ENCODE measurements around the gene ZNF124.
A peak's percentile ranks its signal among the peaks of the same experiment; 100 is the strongest.

The ZNF124 gene

GRCh38 chr1:247210376-247211117 is 38.7 kb upstream of the ZNF124 start:
- peak; percentile 96 for DNase-seq (ENCODE audit: low spot score)
- no peak for TF ChIP-seq CTCF (IDR thresholded peaks at IDR 0.05; ENCODE audit: extremely low read depth, missing control alignments)

DNA sequence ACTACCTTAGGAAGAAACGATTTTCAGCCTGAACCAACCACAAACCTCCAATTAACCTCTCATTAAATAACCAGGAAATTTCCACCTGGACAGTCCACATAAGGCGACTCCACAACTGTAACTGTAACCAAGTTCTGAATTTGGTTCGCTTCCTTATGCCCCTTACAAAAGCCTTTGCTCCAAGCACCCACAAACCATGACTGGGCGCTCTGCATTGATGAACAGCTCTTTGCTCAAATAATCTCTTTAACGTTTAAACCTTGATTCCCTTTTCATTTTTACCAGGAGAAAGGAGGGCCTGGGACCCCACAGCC is 38.2 kb upstream of the ZNF124 start:
- no peak for DNase-seq (ENCODE audit: low spot score)
- TF ChIP-seq CTCF (IDR thresholded peaks at IDR 0.05; ENCODE audit: extremely low read depth, missing control alignments), result no peak

GRCh38 chr1:247209396-247209795 is 37.6 kb upstream of the ZNF124 start:
- no peak for TF ChIP-seq CTCF (IDR thresholded peaks at IDR 0.05; ENCODE audit: extremely low read depth, missing control alignments)
- no peak for DNase-seq (ENCODE audit: low spot score)

DNA sequence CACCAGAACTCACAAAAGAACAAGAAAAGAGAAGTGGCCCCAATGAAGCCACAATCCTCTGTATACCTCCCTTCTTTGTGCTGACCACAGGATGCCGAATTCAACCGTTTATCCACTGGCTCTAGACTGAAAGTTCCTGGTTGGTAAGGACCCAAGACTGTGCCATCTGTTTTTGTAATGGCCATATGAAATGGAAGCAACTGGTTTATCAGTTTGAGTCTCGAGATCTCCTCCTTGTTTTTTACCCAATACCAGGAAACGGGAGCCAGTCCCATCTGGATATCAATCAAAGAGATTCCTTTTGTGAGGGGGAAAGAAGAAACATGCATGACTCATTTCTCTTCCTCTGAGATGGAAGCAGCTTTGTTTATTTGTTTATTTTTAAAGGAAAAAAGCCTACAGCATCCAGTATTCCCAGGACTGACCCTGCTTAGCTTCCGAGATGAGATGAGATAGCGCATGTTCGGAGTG is 32.4 kb upstream of the ZNF124 start:
- TF ChIP-seq CTCF (IDR thresholded peaks at IDR 0.05; ENCODE audit: extremely low read depth, missing control alignments), result no peak
- no peak for DNase-seq (ENCODE audit: low spot score)

DNA sequence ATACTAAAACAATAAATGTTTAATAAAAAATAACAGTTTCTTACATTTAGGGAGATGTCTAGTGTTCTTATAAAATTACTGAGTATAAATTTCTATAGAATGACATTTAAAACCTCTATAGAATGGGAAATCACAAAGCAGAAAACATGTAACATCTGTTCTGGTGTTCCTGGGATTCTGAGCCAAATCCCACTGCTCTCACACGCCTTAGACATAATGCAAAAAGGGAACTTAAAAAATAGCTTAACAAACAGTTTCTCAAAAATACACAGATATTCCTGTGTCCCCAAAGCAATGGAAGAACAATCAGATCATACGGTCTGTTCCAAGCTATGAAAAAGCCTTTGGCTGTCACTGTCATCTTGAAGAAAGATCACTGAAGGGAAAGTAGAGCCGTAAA is 27.0 kb upstream of the ZNF124 start:
- no peak for TF ChIP-seq CTCF (IDR thresholded peaks at IDR 0.05; ENCODE audit: extremely low read depth, missing control alignments)
- no peak for DNase-seq (ENCODE audit: low spot score)

GRCh38 chr1:247193958-247194357 is 22.1 kb upstream of the ZNF124 start:
- no peak for TF ChIP-seq CTCF (IDR thresholded peaks at IDR 0.05; ENCODE audit: extremely low read depth, missing control alignments)
- DNase-seq (ENCODE audit: low spot score), result no peak

DNA sequence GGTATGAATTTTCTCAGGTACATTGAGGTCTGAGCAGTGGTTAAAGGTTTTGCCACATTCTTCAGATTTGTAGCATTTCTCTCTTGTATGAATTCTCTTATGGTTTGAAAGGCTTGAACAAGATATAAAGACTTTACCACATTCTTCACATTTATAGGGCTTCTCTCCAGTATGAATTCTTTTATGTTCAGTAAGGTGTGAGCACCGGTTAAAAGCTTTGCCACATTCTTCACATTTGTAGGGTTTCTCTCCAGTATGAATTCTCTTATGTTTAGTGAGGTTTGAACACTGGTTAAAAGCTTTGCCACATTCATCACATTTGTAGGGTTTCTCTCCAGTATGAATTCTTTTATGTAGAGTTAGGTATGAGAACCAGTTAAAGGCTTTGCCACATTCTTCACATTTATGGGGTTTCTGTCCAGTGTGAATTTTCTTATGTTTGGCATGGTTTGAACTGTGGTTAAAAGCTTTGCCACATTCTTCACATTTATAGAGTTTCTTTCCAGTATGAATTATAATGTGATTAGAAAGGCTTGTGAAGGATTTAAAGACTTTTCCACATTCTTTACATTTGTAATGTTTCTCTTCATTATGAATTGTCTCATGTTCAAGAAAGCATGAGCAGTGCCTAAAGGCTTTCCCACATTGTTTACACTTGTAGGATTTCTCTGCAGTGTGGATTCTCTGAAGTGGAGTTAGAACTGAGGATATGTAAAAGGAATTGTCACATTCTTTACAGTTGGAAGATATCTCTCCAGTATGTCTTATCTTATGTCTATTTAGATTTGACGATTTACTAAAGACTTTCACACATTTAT is 18.4 kb upstream of the ZNF124 start:
- TF ChIP-seq CTCF (IDR thresholded peaks at IDR 0.05; ENCODE audit: extremely low read depth, missing control alignments), result no peak
- no peak for DNase-seq (ENCODE audit: low spot score)
